OCI-LY7 (cell line): ENCODE measurements around the gene COL18A1. TPM values are rescaled to one million over a fixed set of nuclear protein-coding genes. Genes with fewer than 3 reads are reported as not detected.

Source experiments
- BruUV-seq: library from RNA; stranded (reverse); fragments of 400-500 nt; replicated peaks from 2 replicates; lab custom pipeline; 2021; lab: Mats Ljungman, UMichigan
- CTCF ChIA-PET: fragments of 300-600 bp; sonication (Branson Sonifier 250); formaldehyde crosslinking; loops from one replicate; lab custom pipeline; 2022; ENCODE audit warnings: antibody characterized with exemption; ENCODE audit not compliant: unreplicated experiment; lab: Charles Lee
- POLR2A ChIA-PET: fragments of 300-600 bp; sonication (Branson Sonifier 250); formaldehyde crosslinking; loops from one replicate; lab custom pipeline; 2022; ENCODE audit warnings: antibody characterized with exemption; lab: Charles Lee
- DNase-seq: peaks from one replicate; pipeline ENCODE4 v3.0.0-alpha.2; 2015; ENCODE audit warnings: low spot score
- H2AFZ ChIP-seq: fragments of 200-600 bp; sonication (generic), shearing (Covaris generic); 2 replicates; pipeline ENCODE4 v1.6.1; 2014; ENCODE audit warnings: mild to moderate bottlenecking, antibody characterized with exemption, low read length, moderate library complexity
- H3K27ac ChIP-seq: fragments of 200-600 bp; sonication (generic); 2 replicates; pipeline ENCODE4 v1.5.1; 2014; ENCODE audit warnings: mixed run types, low read depth, mild to moderate bottlenecking, moderate library complexity, low read length, inconsistent platforms; ENCODE audit not compliant: poor library complexity, severe bottlenecking
- H3K36me3 ChIP-seq: fragments of 200-600 bp; sonication (generic); 2 replicates; pipeline ENCODE4 v1.6.1; 2014; ENCODE audit warnings: mild to moderate bottlenecking, antibody characterized with exemption, low read length, moderate library complexity, mixed read lengths; ENCODE audit not compliant: insufficient read depth
- H3K4me1 ChIP-seq: fragments of 200-600 bp; sonication (generic); 2 replicates; pipeline ENCODE4 v1.5.1; 2014; ENCODE audit warnings: mild to moderate bottlenecking, low read length; ENCODE audit not compliant: insufficient read depth, poor library complexity, severe bottlenecking
- H3K4me2 ChIP-seq: fragments of 200-600 bp; sonication (generic); 2 replicates; pipeline ENCODE4 v1.6.1; 2014; ENCODE audit warnings: mild to moderate bottlenecking, low read length
- H3K4me3 ChIP-seq: fragments of 200-600 bp; sonication (generic); 2 replicates; pipeline ENCODE4 v1.5.1; 2014; ENCODE audit warnings: mild to moderate bottlenecking, low read depth, low read length; ENCODE audit not compliant: poor library complexity, severe bottlenecking
- H3K79me2 ChIP-seq: fragments of 200-600 bp; sonication (generic); 2 replicates; pipeline ENCODE4 v1.6.1; 2016; ENCODE audit warnings: low read depth, mild to moderate bottlenecking, low read length, moderate library complexity, mixed read lengths; ENCODE audit not compliant: insufficient read depth
- H3K9me2 ChIP-seq: fragments of 200-600 bp; sonication (generic); 2 replicates; pipeline ENCODE4 v1.6.1; 2016; ENCODE audit warnings: mild to moderate bottlenecking, low read length, mixed read lengths; ENCODE audit not compliant: insufficient read depth
- H3K9me3 ChIP-seq: fragments of 200-600 bp; sonication (generic); 2 replicates; pipeline ENCODE4 v1.6.1; 2014; ENCODE audit warnings: mild to moderate bottlenecking, mixed run types, low read length, mixed read lengths
- H4K20me1 ChIP-seq: fragments of 200-600 bp; sonication (generic); 2 replicates; pipeline ENCODE4 v1.6.1; 2014; ENCODE audit warnings: mild to moderate bottlenecking, antibody characterized with exemption, low read length, moderate library complexity, mixed read lengths; ENCODE audit not compliant: insufficient read depth
- EZH2phosphoT487 ChIP-seq: fragments of 200-600 bp; sonication (generic); IDR thresholded peaks from 2 replicates; pipeline ENCODE4 v1.6.1; 2018; ENCODE audit warnings: low read depth, borderline replicate concordance, mild to moderate bottlenecking, mixed run types, antibody characterized with exemption, low read length, moderate library complexity, mixed read lengths
- intact Hi-C: fragments of 100-400 bp; cut with micrococcal nuclease; formaldehyde crosslinking; loops from one replicate; pipeline ENCODE4 v1.10.0; 2022; ENCODE audit not compliant: unreplicated experiment
- microRNA-seq: library from miRNA; unstranded; fragments of <30 nt; microRNA quantifications from one replicate; pipeline ENCODE4 v1.2.0, GENCODE V29; 2022; ENCODE audit warnings: borderline replicate concordance
- small RNA-seq: library from RNA; depleted of rRNA; stranded (forward); fragments of <200 nt; gene quantifications from one replicate; pipeline ENCODE3, GENCODE V24; 2014
- total RNA-seq, 2 experiments: library from RNA; depleted of rRNA in 1 of 2; stranded (reverse); fragments of >200 nt in 1 of 2; shearing (Covaris generic) in 1 of 2; gene quantifications; 2 replicates each; pipeline ENCODE4 v1.2.3, GENCODE V29; 2014 to 2022
- TF ChIP-seq, protein P1 (sequence below): fragments of 200-600 bp; sonication (generic); conservative IDR thresholded peaks from 2 replicates; pipeline ENCODE4 v1.5.1; 2014; ENCODE audit warnings: mild to moderate bottlenecking, antibody characterized with exemption, low read length, moderate library complexity, mixed read lengths

COL18A1 gene
- total RNA-seq, 2 experiments from 2014 or later, result 0.23 to 7.4 TPM

DNA sequence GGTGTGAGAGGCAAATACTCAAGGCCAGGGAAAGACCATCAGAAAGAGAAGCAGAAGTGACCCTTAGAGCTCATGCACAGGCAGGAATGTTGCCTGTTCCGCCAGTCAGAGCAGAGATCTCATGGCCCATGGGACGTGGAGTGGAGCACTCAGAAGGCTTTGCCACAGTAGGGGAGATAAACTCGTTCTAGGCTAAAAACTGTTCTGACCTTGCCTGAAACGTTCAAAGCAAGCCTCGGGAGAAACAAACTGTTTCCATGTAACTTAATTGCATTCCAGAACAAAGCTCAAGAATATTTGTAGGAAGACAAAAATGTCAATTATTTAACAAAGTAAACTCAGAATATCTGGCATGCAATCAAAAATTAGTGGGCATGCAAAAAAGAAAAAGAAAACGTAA lies 158.0 kb downstream of the COL18A1 start:
- H3K79me2 ChIP-seq, result no peaks in the 10 kb centered on the region

More for the DNA sequence above, 158.0 kb downstream of the COL18A1 start:
- no peaks in the 10 kb centered on the region for H3K9me2 ChIP-seq
- H3K27ac ChIP-seq, result no peak overlapping the region
- CTCF ChIA-PET, result no interaction called here
- intact Hi-C loops, result no loop called here
- no peaks in the 10 kb centered on the region for H3K9me3 ChIP-seq
- no peaks in the 10 kb centered on the region for H4K20me1 ChIP-seq
- DNase-seq, result no peak
- H3K4me3 ChIP-seq, result no peak overlapping the region
- no TSS peak for BruUV-seq
- H3K36me3 ChIP-seq, result no peaks in the 10 kb centered on the region
- TF ChIP-seq, protein P1, sequence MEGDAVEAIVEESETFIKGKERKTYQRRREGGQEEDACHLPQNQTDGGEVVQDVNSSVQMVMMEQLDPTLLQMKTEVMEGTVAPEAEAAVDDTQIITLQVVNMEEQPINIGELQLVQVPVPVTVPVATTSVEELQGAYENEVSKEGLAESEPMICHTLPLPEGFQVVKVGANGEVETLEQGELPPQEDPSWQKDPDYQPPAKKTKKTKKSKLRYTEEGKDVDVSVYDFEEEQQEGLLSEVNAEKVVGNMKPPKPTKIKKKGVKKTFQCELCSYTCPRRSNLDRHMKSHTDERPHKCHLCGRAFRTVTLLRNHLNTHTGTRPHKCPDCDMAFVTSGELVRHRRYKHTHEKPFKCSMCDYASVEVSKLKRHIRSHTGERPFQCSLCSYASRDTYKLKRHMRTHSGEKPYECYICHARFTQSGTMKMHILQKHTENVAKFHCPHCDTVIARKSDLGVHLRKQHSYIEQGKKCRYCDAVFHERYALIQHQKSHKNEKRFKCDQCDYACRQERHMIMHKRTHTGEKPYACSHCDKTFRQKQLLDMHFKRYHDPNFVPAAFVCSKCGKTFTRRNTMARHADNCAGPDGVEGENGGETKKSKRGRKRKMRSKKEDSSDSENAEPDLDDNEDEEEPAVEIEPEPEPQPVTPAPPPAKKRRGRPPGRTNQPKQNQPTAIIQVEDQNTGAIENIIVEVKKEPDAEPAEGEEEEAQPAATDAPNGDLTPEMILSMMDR, result no peak
- TF ChIP-seq EZH2phosphoT487, result no peak
- H3K4me1 ChIP-seq, result no peaks in the 10 kb centered on the region
- no peak overlapping the region for H2AFZ ChIP-seq
- H3K4me2 ChIP-seq, result no peak overlapping the region
- POLR2A ChIA-PET, result interaction anchor here (0.6 kb wide), 1 partner anchor 818 kb away, joined by 3 read pairs; no protein-coding TSS in a partner anchor

Small RNA genes lying within 50 kb of the gene (microRNA-seq; reads per million reads assigned to microRNA genes)
- gene MIR6815, result not detected

Small RNA genes lying within 50 kb of the gene (small RNA-seq; reads per million reads assigned to genes)
- gene MIR6815 (not detected), gene MTCO1P3 (not detected)

Other genes starting within 250 kb of the COL18A1 start
- 14.4 and 20.5 TPM in 2 replicates for gene POFUT2, start 117.3 kb upstream of the COL18A1 start, total RNA-seq (2014; rRNA removed; shearing (Covaris generic))
- 17.0 and 20.4 TPM in 2 replicates for gene POFUT2, start 117.3 kb upstream of the COL18A1 start, total RNA-seq (2022)
- gene SLC19A1, start 137.3 kb downstream of the COL18A1 start, total RNA-seq (2014; rRNA removed; shearing (Covaris generic)), result 13.2 and 17.9 TPM in 2 replicates
- 41.1 and 41.2 TPM in 2 replicates for gene SLC19A1, start 137.3 kb downstream of the COL18A1 start, total RNA-seq (2022)
- gene PCBP3, start 238.6 kb downstream of the COL18A1 start, total RNA-seq (2014; rRNA removed; shearing (Covaris generic)), result 0.39 TPM in 1 of 2 replicates, not detected in the other
- gene PCBP3, start 238.6 kb downstream of the COL18A1 start, total RNA-seq (2022), result 0.61 and 1.0 TPM in 2 replicates